GM23338 (cell line): ENCODE measurements around the gene HSPA1B. TPM values are rescaled to one million over a fixed set of nuclear protein-coding genes. Genes with fewer than 3 reads are reported as not detected.

Experiments used
- ATAC-seq: fragments of 200-7000 bp; cut with Tn5 transposase; 3 replicates; pipeline ENCODE4 v1.9.1; 2020
- DNase-seq: peaks from one replicate; pipeline ENCODE4 v3.0.0-alpha.2; 2015; ENCODE audit warnings: low spot score
- H2AFZ ChIP-seq: fragments of 200-600 bp; sonication (generic); 2 replicates; pipeline ENCODE4 v1.8.0; 2016; ENCODE audit warnings: antibody characterized with exemption, mild to moderate bottlenecking, moderate library complexity
- H3F3A ChIP-seq: fragments of 200-600 bp; sonication (generic); replicated peaks from 2 replicates; pipeline ENCODE4 v1.8.0; 2017; ENCODE audit warnings: antibody characterized with exemption, mixed run types, low read depth
- H3K27ac ChIP-seq: fragments of 200-600 bp; sonication (generic); 2 replicates; pipeline ENCODE4 v1.6.1; 2016; ENCODE audit warnings: low read depth
- H3K27me3 ChIP-seq: fragments of 200-600 bp; sonication (generic); 2 replicates; pipeline ENCODE4 v1.8.0; 2016; ENCODE audit warnings: mild to moderate bottlenecking, mixed run types, moderate library complexity; ENCODE audit not compliant: insufficient read depth
- H3K36me3 ChIP-seq: fragments of 200-600 bp; sonication (generic); 2 replicates; pipeline ENCODE4 v1.8.0; 2016; ENCODE audit warnings: mild to moderate bottlenecking; ENCODE audit not compliant: insufficient read depth
- H3K4me1 ChIP-seq: fragments of 200-600 bp; sonication (generic); 2 replicates; pipeline ENCODE4 v1.8.0; 2016; ENCODE audit warnings: mild to moderate bottlenecking, moderate library complexity; ENCODE audit not compliant: insufficient read depth
- H3K4me2 ChIP-seq: fragments of 200-600 bp; sonication (generic); 2 replicates; pipeline ENCODE4 v1.7.1; 2017; ENCODE audit warnings: mixed run types
- H3K4me3 ChIP-seq: fragments of 200-600 bp; sonication (generic); 2 replicates; pipeline ENCODE4 v1.6.1; 2016; ENCODE audit warnings: mixed run types
- H3K79me2 ChIP-seq: fragments of 200-600 bp; sonication (generic); replicated peaks from 2 replicates; pipeline ENCODE4 v1.8.0; 2017; ENCODE audit warnings: mild to moderate bottlenecking; ENCODE audit not compliant: insufficient read depth
- H3K9me2 ChIP-seq: fragments of 200-600 bp; sonication (generic); 2 replicates; pipeline ENCODE4 v1.8.0; 2017; ENCODE audit not compliant: insufficient read depth
- H4K20me1 ChIP-seq: fragments of 200-600 bp; sonication (generic); replicated peaks from 2 replicates; pipeline ENCODE4 v1.8.0; 2017; ENCODE audit warnings: mild to moderate bottlenecking; ENCODE audit not compliant: insufficient read depth
- H3K27ac Mint-ChIP-seq: 2 replicates; pipeline ENCODE4 v1.8.0; 2020; ENCODE audit warnings: inconsistent platforms, mild to moderate bottlenecking, moderate library complexity, mixed read lengths
- H3K27me3 Mint-ChIP-seq: 3 replicates; pipeline ENCODE4 v1.8.0; 2022; ENCODE audit warnings: low read depth, mild to moderate bottlenecking, moderate library complexity, mixed read lengths, inconsistent platforms; ENCODE audit not compliant: insufficient read depth, poor library complexity
- H3K36me3 Mint-ChIP-seq: 3 replicates; pipeline ENCODE4 v1.8.0; 2021; ENCODE audit warnings: low read depth, mild to moderate bottlenecking, inconsistent platforms, moderate library complexity, mixed read lengths
- H3K4me1 Mint-ChIP-seq: 3 replicates; pipeline ENCODE4 v1.8.0; 2020; ENCODE audit warnings: mild to moderate bottlenecking, inconsistent platforms, mixed read lengths
- H3K4me3 Mint-ChIP-seq: 3 replicates; pipeline ENCODE4 v1.8.0; 2021; ENCODE audit warnings: moderate library complexity, mild to moderate bottlenecking, inconsistent platforms, mixed read lengths
- H3K9me3 Mint-ChIP-seq: 3 replicates; pipeline ENCODE4 v1.8.0; 2020; ENCODE audit warnings: moderate library complexity, mild to moderate bottlenecking, inconsistent platforms, mixed read lengths
- CREB1 ChIP-seq: fragments of 250-450 bp; sonication (Bioruptor Pico); IDR thresholded peaks from 2 replicates; pipeline ENCODE4 v1.5.0; 2020; ENCODE audit warnings: low read depth, mild to moderate bottlenecking, moderate library complexity
- EZH2 ChIP-seq: fragments of 200-600 bp; sonication (generic); IDR thresholded peaks from one replicate; pipeline ENCODE4 v1.8.0; 2017; ENCODE audit warnings: antibody characterized with exemption, mild to moderate bottlenecking, low read depth; ENCODE audit not compliant: unreplicated experiment
- EZH2phosphoT487 ChIP-seq: fragments of 200-600 bp; sonication (generic); IDR thresholded peaks from one replicate; pipeline ENCODE4 v1.8.1; 2018; ENCODE audit warnings: antibody characterized with exemption; ENCODE audit not compliant: unreplicated experiment
- JUNB ChIP-seq: IDR thresholded peaks from one replicate; pipeline ENCODE4 v1.6.1; 2016; ENCODE audit warnings: antibody characterized with exemption; ENCODE audit not compliant: unreplicated experiment
- NANOG ChIP-seq: IDR thresholded peaks from 2 replicates; pipeline ENCODE4 v1.6.1; 2016; ENCODE audit warnings: antibody characterized with exemption, borderline replicate concordance
- POLR2AphosphoS5 ChIP-seq: IDR thresholded peaks from 2 replicates; pipeline ENCODE4 v1.6.1; 2016; ENCODE audit warnings: antibody characterized with exemption, low read depth
- STAT1 ChIP-seq: IDR thresholded peaks from one replicate; pipeline ENCODE4 v1.6.1; 2016; ENCODE audit warnings: antibody characterized with exemption; ENCODE audit not compliant: unreplicated experiment
- ZNF114 ChIP-seq: fragments of 250-450 bp; sonication (Bioruptor Pico); IDR thresholded peaks from 2 replicates; pipeline ENCODE4 v1.5.0; 2020; ENCODE audit warnings: mild to moderate bottlenecking, moderate library complexity
- ZNF331 ChIP-seq: fragments of 250-450 bp; sonication (Bioruptor Pico); IDR thresholded peaks from 2 replicates; pipeline ENCODE4 v1.5.0; 2020; ENCODE audit warnings: low read depth, mild to moderate bottlenecking, moderate library complexity
- polyA plus RNA-seq: library from polyadenylated mRNA; unstranded; fragments of >200 nt; fragmentation: Nextera tagmentation; extraction: Ambion mirVana; gene quantifications from 2 replicates; pipeline ENCODE4 v1.2.1, GENCODE V29; 2016
- total RNA-seq: library from RNA; depleted of rRNA; stranded (reverse); fragments of >200 nt; shearing (Covaris generic); gene quantifications from 2 replicates; pipeline ENCODE4 v1.2.3, GENCODE V29; 2014
- TF ChIP-seq, protein P1 (sequence below): IDR thresholded peaks from 2 replicates; pipeline ENCODE4 v1.6.1; 2016; ENCODE audit warnings: antibody characterized with exemption
- TF ChIP-seq, protein P2 (sequence below): fragments of 250-450 bp; sonication (Bioruptor Pico); IDR thresholded peaks from 2 replicates; pipeline ENCODE4 v1.5.0; 2020; ENCODE audit warnings: mild to moderate bottlenecking, moderate library complexity
- TF ChIP-seq, protein P3 (sequence below), 2 experiments: fragments of 200-600 bp in 1 of 2; sonication (generic) in 1 of 2; conservative IDR thresholded peaks; 2 replicates each; pipeline versions ENCODE4 v1.5.1 to v1.6.1; 2016 to 2017; ENCODE audit warnings: antibody characterized with exemption in 2 of 2, low read depth in 2 of 2, mild to moderate bottlenecking in 2 of 2, moderate library complexity in 1 of 2
- TF ChIP-seq, protein P4 (sequence below): IDR thresholded peaks from one replicate; pipeline ENCODE4 v1.6.1; 2018; ENCODE audit warnings: antibody characterized with exemption; ENCODE audit not compliant: unreplicated experiment

Gene HSPA1B
- total and polyA plus RNA-seq, 2 experiments from 2014 or later = 31.7 to 113 TPM

DNA sequence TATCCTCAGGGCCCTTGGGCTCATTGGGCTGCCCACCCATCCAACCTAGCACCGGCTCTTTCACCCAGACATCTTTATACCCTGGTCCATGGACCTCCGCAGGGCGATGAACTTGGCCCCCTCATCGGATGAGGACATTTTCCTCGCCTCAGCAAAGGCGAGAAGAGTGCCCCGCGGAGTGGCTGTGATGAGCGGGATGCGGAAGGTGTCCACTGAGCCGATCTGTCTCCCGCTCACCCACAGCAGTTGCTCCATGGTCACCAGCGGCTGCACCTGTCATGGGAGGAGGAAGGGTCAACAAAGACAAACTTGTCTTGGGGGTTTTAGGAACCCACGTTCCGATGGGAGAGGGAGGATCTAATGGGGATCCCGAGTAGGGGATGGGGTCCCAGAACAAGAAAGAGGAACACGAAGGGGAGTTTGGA is 34.4 kb downstream of the HSPA1B start:
- Histone ChIP-seq H4K20me1 (peaks cover 3% of the 10 kb centered on the region; the same call in 1 of the 2 replicates), H3K79me2 (peaks cover 8% of the 10 kb centered on the region; the same call in 1 of the 2 replicates), H3K36me3 (no peaks in the 10 kb centered on the region), H3K4me2 (peak overlapping the region; percentile 98), H3F3A (peaks cover 12% of the 10 kb centered on the region; the same call in 1 of the 2 replicates), H3K27ac (no peak overlapping the region), H3K27me3 (no peaks in the 10 kb centered on the region), H3K4me1 (peaks cover 12% of the 10 kb centered on the region; the same call in 1 of the 2 replicates), H3K4me3 (peak overlapping the region; percentile 59), H2AFZ (no peak overlapping the region), H3K9me2 (no peaks in the 10 kb centered on the region)
- Mint-ChIP-seq H3K4me1 (peaks cover 8% of the 10 kb centered on the region), H3K9me3 (peaks cover 2% of the 10 kb centered on the region; the same call in 1 of the 3 replicates), H3K4me3 (peak overlapping the region; percentile 95), H3K36me3 (peaks cover 17% of the 10 kb centered on the region), H3K27me3 (peaks cover 18% of the 10 kb centered on the region), H3K27ac (no peak overlapping the region)
- ATAC-seq = no peak
- TF ChIP-seq, protein P1, sequence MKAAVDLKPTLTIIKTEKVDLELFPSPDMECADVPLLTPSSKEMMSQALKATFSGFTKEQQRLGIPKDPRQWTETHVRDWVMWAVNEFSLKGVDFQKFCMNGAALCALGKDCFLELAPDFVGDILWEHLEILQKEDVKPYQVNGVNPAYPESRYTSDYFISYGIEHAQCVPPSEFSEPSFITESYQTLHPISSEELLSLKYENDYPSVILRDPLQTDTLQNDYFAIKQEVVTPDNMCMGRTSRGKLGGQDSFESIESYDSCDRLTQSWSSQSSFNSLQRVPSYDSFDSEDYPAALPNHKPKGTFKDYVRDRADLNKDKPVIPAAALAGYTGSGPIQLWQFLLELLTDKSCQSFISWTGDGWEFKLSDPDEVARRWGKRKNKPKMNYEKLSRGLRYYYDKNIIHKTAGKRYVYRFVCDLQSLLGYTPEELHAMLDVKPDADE = no peak
- TF ChIP-seq JUNB (no peak), EZH2 (no peak), POLR2AphosphoS5 (no peak), STAT1 (no peak), EZH2phosphoT487 (no peak), NANOG (no peak), CREB1 (CRISPR knock-in tag) (no peak), ZNF114 (no peak), ZNF331 (CRISPR knock-in tag) (no peak)
- TF ChIP-seq, protein P2, sequence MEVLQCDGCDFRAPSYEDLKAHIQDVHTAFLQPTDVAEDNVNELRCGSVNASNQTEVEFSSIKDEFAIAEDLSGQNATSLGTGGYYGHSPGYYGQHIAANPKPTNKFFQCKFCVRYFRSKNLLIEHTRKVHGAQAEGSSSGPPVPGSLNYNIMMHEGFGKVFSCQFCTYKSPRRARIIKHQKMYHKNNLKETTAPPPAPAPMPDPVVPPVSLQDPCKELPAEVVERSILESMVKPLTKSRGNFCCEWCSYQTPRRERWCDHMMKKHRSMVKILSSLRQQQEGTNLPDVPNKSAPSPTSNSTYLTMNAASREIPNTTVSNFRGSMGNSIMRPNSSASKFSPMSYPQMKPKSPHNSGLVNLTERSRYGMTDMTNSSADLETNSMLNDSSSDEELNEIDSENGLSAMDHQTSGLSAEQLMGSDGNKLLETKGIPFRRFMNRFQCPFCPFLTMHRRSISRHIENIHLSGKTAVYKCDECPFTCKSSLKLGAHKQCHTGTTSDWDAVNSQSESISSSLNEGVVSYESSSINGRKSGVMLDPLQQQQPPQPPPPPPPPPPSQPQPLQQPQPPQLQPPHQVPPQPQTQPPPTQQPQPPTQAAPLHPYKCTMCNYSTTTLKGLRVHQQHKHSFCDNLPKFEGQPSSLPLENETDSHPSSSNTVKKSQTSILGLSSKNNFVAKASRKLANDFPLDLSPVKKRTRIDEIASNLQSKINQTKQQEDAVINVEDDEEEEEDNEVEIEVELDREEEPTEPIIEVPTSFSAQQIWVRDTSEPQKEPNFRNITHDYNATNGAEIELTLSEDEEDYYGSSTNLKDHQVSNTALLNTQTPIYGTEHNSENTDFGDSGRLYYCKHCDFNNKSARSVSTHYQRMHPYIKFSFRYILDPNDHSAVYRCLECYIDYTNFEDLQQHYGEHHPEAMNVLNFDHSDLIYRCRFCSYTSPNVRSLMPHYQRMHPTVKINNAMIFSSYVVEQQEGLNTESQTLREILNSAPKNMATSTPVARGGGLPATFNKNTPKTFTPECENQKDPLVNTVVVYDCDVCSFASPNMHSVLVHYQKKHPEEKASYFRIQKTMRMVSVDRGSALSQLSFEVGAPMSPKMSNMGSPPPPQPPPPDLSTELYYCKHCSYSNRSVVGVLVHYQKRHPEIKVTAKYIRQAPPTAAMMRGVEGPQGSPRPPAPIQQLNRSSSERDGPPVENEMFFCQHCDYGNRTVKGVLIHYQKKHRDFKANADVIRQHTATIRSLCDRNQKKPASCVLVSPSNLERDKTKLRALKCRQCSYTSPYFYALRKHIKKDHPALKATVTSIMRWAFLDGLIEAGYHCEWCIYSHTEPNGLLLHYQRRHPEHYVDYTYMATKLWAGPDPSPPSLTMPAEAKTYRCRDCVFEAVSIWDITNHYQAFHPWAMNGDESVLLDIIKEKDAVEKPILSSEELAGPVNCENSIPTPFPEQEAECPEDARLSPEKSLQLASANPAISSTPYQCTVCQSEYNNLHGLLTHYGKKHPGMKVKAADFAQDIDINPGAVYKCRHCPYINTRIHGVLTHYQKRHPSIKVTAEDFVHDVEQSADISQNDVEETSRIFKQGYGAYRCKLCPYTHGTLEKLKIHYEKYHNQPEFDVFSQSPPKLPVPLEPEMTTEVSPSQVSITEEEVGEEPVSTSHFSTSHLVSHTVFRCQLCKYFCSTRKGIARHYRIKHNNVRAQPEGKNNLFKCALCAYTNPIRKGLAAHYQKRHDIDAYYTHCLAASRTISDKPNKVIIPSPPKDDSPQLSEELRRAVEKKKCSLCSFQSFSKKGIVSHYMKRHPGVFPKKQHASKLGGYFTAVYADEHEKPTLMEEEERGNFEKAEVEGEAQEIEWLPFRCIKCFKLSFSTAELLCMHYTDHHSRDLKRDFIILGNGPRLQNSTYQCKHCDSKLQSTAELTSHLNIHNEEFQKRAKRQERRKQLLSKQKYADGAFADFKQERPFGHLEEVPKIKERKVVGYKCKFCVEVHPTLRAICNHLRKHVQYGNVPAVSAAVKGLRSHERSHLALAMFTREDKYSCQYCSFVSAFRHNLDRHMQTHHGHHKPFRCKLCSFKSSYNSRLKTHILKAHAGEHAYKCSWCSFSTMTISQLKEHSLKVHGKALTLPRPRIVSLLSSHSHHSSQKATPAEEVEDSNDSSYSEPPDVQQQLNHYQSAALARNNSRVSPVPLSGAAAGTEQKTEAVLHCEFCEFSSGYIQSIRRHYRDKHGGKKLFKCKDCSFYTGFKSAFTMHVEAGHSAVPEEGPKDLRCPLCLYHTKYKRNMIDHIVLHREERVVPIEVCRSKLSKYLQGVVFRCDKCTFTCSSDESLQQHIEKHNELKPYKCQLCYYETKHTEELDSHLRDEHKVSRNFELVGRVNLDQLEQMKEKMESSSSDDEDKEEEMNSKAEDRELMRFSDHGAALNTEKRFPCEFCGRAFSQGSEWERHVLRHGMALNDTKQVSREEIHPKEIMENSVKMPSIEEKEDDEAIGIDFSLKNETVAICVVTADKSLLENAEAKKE = no peak
- TF ChIP-seq, protein P3, sequence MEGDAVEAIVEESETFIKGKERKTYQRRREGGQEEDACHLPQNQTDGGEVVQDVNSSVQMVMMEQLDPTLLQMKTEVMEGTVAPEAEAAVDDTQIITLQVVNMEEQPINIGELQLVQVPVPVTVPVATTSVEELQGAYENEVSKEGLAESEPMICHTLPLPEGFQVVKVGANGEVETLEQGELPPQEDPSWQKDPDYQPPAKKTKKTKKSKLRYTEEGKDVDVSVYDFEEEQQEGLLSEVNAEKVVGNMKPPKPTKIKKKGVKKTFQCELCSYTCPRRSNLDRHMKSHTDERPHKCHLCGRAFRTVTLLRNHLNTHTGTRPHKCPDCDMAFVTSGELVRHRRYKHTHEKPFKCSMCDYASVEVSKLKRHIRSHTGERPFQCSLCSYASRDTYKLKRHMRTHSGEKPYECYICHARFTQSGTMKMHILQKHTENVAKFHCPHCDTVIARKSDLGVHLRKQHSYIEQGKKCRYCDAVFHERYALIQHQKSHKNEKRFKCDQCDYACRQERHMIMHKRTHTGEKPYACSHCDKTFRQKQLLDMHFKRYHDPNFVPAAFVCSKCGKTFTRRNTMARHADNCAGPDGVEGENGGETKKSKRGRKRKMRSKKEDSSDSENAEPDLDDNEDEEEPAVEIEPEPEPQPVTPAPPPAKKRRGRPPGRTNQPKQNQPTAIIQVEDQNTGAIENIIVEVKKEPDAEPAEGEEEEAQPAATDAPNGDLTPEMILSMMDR (conservative IDR thresholded peaks at IDR 0.05; ENCODE audit: low read depth in 2 of 2) = no peak
- TF ChIP-seq, protein P4, sequence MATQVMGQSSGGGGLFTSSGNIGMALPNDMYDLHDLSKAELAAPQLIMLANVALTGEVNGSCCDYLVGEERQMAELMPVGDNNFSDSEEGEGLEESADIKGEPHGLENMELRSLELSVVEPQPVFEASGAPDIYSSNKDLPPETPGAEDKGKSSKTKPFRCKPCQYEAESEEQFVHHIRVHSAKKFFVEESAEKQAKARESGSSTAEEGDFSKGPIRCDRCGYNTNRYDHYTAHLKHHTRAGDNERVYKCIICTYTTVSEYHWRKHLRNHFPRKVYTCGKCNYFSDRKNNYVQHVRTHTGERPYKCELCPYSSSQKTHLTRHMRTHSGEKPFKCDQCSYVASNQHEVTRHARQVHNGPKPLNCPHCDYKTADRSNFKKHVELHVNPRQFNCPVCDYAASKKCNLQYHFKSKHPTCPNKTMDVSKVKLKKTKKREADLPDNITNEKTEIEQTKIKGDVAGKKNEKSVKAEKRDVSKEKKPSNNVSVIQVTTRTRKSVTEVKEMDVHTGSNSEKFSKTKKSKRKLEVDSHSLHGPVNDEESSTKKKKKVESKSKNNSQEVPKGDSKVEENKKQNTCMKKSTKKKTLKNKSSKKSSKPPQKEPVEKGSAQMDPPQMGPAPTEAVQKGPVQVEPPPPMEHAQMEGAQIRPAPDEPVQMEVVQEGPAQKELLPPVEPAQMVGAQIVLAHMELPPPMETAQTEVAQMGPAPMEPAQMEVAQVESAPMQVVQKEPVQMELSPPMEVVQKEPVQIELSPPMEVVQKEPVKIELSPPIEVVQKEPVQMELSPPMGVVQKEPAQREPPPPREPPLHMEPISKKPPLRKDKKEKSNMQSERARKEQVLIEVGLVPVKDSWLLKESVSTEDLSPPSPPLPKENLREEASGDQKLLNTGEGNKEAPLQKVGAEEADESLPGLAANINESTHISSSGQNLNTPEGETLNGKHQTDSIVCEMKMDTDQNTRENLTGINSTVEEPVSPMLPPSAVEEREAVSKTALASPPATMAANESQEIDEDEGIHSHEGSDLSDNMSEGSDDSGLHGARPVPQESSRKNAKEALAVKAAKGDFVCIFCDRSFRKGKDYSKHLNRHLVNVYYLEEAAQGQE = no peak
- DNase-seq = no peak
